GM18498 (cell line): Measurements from ENCODE around the gene CXCL8.
A peak's percentile ranks its signal among the peaks of the same experiment; 100 is the strongest.

Experiments
- ATAC-seq: cut with Tn5 transposase; IDR thresholded peaks from one replicate; pipeline ENCODE4 v1.9.1; 2021; ENCODE audit warnings: mild to moderate bottlenecking, moderate library complexity; ENCODE audit not compliant: unreplicated experiment

The CXCL8 gene

GRCh38 chr4:73718375-73719373, 21.7 kb upstream of the CXCL8 start:
- peak; percentile 92 for ATAC-seq

- no peak for ATAC-seq
Measured at GRCh38 chr4:73721435-73721834, 18.9 kb upstream of the CXCL8 start.

- no peak for ATAC-seq
Measured at GRCh38 chr4:73721909-73722308, 18.5 kb upstream of the CXCL8 start.

- ATAC-seq, result no peak
Measured at GRCh38 chr4:73723023-73723422, 17.3 kb upstream of the CXCL8 start.

GRCh38 chr4:73723928-73724327, 16.4 kb upstream of the CXCL8 start:
- ATAC-seq, result no peak

GRCh38 chr4:73725510-73725909, 14.9 kb upstream of the CXCL8 start:
- ATAC-seq, result no peak

GRCh38 chr4:73725985-73726384, 14.4 kb upstream of the CXCL8 start:
- no peak for ATAC-seq

- ATAC-seq, result peak; percentile 53
Measured at GRCh38 chr4:73727685-73728084, 12.7 kb upstream of the CXCL8 start.

GRCh38 chr4:73728091-73728741, 12.2 kb upstream of the CXCL8 start:
- ATAC-seq, result no peak

GRCh38 chr4:73729534-73730165, 10.7 kb upstream of the CXCL8 start:
- peak; percentile 69 for ATAC-seq

GRCh38 chr4:73730292-73730691, 10.1 kb upstream of the CXCL8 start:
- no peak for ATAC-seq

- ATAC-seq, result no peak
Measured at GRCh38 chr4:73730867-73731266, 9.5 kb upstream of the CXCL8 start.

GRCh38 chr4:73731968-73732610, 8.3 kb upstream of the CXCL8 start:
- no peak for ATAC-seq

- no peak for ATAC-seq
Measured at GRCh38 chr4:73732759-73733431, 7.5 kb upstream of the CXCL8 start.

GRCh38 chr4:73734530-73735001, 5.8 kb upstream of the CXCL8 start:
- no peak for ATAC-seq

- peak; percentile 79 for ATAC-seq
Measured at GRCh38 chr4:73735231-73735630, 5.1 kb upstream of the CXCL8 start.

- ATAC-seq, result no peak
Measured at GRCh38 chr4:73741031-73741749, 821 bp downstream of the CXCL8 start.

- no peak for ATAC-seq
Measured at GRCh38 chr4:73741750-73742489, 1.6 kb downstream of the CXCL8 start.
